ENCODE results near the gene PSG2. TPM values are rescaled to one million over a fixed set of nuclear protein-coding genes. Genes with fewer than 3 reads are reported as not detected.
"Not testable (repeated sequence)": the region's sequence is repeated elsewhere in the genome, so short reads cannot be mapped to it uniquely, and the experiment has no call there.

PSG2 gene
- total RNA-seq, result not detected

DNA sequence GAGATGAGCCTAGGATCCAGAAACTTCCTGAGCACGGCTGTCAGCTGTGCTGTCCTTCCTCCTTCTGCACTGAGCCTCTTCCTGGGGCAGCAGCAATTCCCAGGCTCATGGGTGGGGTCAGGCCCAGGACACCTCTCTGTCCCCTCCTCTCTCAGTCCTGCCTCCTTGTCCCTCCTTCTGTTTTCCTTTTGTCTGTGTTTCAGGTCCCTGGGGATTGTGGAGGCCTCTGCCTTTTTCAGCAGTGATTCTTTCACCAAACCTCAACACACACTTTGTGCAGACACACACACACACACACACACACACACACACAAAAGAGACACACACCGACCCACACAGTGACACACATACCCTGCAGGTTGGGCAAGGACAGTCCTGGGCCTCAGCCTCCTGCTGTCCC, at the start of gene PSG2:
Gene PSG2, minus strand, starts transcription at position 101 of the 400 bp plus-strand sequence. CDS start 132 bp downstream, outside the sequence.
- TF ChIP-seq CTCF (IDR thresholded peaks at IDR 0.05; ENCODE audit: low read depth), result not testable (repeated sequence)

DNA sequence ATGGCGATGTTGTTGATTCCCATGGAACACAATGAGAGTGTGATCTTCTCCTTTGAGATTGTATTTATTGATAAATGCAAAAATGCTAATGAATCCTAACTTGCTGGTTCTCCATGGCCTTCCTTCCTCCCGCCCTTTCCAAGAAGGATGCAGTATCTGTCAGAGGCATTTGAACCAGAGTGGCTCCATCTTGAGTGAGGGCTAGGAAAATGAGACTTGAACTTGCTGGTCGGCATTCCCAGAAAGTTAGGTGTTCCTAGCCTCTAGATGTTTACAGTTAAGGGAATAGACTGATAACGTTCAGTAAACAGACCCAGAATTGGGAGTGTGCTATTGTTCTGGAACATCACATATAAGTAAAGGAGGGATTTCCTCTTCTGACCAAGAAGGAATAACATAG, 44.2 kb upstream of the PSG2 start:
- TF ChIP-seq CTCF (IDR thresholded peaks at IDR 0.05; ENCODE audit: low read depth), result no peak

- TF ChIP-seq CTCF (IDR thresholded peaks at IDR 0.05; ENCODE audit: low read depth), result no peak
These were observed 41.9 kb upstream of the PSG2 start for GRCh38 chr19:43124360-43124759.

- TF ChIP-seq CTCF (IDR thresholded peaks at IDR 0.05; ENCODE audit: low read depth), result no peak
These were observed 23.0 kb upstream of the PSG2 start for GRCh38 chr19:43105496-43105895.

DNA sequence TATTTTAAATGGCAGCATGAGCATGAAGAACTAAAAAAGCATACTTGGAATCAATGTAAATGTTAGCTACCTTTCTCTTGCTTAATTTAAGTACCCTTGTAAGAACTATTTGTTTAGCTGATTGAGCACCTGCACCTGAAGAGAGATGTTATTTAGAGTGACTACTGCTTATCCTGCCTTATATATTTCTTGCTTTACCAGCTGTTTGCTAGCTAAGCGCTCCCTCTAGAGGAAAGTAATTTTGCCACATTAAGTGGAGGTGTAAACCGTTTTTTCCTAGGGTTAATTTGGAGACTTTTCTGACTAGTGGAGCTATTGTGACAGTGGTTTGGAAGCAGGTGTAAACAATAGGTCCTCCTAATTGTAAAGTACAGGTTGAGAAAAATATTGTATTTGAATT, 19.4 kb upstream of the PSG2 start:
- TF ChIP-seq CTCF (IDR thresholded peaks at IDR 0.05; ENCODE audit: low read depth), result no peak

- no peak for TF ChIP-seq CTCF (IDR thresholded peaks at IDR 0.05; ENCODE audit: low read depth)
These were observed 4.2 kb downstream of the PSG2 start for GRCh38 chr19:43078311-43078710.

DNA sequence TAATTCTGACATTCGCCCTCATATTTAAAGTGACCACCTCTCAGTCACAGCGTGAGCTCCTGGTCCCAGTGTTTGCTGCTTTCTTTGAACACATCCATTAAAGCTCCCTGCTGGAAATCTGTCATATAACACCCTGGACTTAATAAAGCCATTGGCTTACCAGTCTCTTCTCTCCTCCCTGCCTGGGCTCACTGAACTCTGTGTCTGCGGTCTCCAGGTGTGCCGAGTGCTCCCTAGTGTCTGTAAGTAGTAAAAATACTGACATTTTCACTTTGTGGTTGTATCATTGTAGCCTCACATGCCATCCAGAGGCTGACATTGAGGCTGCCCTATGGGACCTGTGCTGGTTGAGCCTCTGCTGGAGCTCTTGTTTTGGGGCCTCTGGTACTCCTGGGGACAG, 53.6 kb downstream of the PSG2 start:
- TF ChIP-seq CTCF (IDR thresholded peaks at IDR 0.05; ENCODE audit: low read depth), result no peak
